HG03565 (cell line): Measurements from ENCODE around the gene MRPL41.
A peak's percentile ranks its signal among the peaks of the same experiment; 100 is the strongest.
"Not testable (repeated sequence)": the region's sequence is repeated elsewhere in the genome, so short reads cannot be mapped to it uniquely, and the experiment has no call there.

Source experiments
- ATAC-seq: cut with Tn5 transposase; IDR thresholded peaks from one replicate; pipeline ENCODE4 v1.9.1; 2021; ENCODE audit warnings: mild to moderate bottlenecking, moderate library complexity; ENCODE audit not compliant: unreplicated experiment

The MRPL41 gene

GRCh38 chr9:137581361-137582285 lies 29.9 kb downstream of the MRPL41 start:
- no peak for ATAC-seq

- ATAC-seq = no peak
These were observed 30.7 kb downstream of the MRPL41 start for GRCh38 chr9:137582286-137582860.

GRCh38 chr9:137583347-137583746 lies 31.7 kb downstream of the MRPL41 start:
- no peak for ATAC-seq

- ATAC-seq = no peak
These were observed 32.3 kb downstream of the MRPL41 start for GRCh38 chr9:137583957-137584356.

- ATAC-seq = no peak
These were observed 35.2 kb downstream of the MRPL41 start for GRCh38 chr9:137586854-137587253.

GRCh38 chr9:137588311-137588710 lies 36.6 kb downstream of the MRPL41 start:
- ATAC-seq = no peak

GRCh38 chr9:137588891-137589290 lies 37.2 kb downstream of the MRPL41 start:
- ATAC-seq = no peak

GRCh38 chr9:137589441-137590122 lies 37.9 kb downstream of the MRPL41 start:
- peak; percentile 12 for ATAC-seq

GRCh38 chr9:137590123-137590468 lies 38.4 kb downstream of the MRPL41 start:
- no peak for ATAC-seq

GRCh38 chr9:137590469-137591383 lies 39.0 kb downstream of the MRPL41 start, which contains the start of gene ZMYND19:
ZMYND19 (minus strand) TSS chr9:137590512; CDS start chr9:137590263, 249 bp downstream.
- peak; percentile 71 for ATAC-seq

GRCh38 chr9:137592767-137593166 lies 41.1 kb downstream of the MRPL41 start:
- ATAC-seq = no peak

GRCh38 chr9:137593176-137593575 lies 41.5 kb downstream of the MRPL41 start:
- ATAC-seq = no peak

GRCh38 chr9:137596577-137596976 lies 44.9 kb downstream of the MRPL41 start:
- not testable (repeated sequence) for ATAC-seq

- no peak for ATAC-seq
These were observed 47.3 kb downstream of the MRPL41 start for GRCh38 chr9:137598943-137599342.
